T follicular helper cell (primary cell): ENCODE results near the gene LIN7C.
"Not testable (repeated sequence)": the region's sequence is repeated elsewhere in the genome, so short reads cannot be mapped to it uniquely, and the experiment has no call there.

Experiments
- DNase-seq: peaks from one replicate; pipeline ENCODE4 v3.0.0-alpha.2; 2020; ENCODE audit warnings: low read depth
- total RNA-seq, 2 experiments: gene quantifications; one replicate each; lab custom pipeline; 2026; lab: John Stamatoyannopoulos, UW

The LIN7C gene, protein sequence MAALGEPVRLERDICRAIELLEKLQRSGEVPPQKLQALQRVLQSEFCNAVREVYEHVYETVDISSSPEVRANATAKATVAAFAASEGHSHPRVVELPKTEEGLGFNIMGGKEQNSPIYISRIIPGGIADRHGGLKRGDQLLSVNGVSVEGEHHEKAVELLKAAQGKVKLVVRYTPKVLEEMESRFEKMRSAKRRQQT
- total RNA-seq = 75.9 to 146 reads per million in 2 experiments

DNA sequence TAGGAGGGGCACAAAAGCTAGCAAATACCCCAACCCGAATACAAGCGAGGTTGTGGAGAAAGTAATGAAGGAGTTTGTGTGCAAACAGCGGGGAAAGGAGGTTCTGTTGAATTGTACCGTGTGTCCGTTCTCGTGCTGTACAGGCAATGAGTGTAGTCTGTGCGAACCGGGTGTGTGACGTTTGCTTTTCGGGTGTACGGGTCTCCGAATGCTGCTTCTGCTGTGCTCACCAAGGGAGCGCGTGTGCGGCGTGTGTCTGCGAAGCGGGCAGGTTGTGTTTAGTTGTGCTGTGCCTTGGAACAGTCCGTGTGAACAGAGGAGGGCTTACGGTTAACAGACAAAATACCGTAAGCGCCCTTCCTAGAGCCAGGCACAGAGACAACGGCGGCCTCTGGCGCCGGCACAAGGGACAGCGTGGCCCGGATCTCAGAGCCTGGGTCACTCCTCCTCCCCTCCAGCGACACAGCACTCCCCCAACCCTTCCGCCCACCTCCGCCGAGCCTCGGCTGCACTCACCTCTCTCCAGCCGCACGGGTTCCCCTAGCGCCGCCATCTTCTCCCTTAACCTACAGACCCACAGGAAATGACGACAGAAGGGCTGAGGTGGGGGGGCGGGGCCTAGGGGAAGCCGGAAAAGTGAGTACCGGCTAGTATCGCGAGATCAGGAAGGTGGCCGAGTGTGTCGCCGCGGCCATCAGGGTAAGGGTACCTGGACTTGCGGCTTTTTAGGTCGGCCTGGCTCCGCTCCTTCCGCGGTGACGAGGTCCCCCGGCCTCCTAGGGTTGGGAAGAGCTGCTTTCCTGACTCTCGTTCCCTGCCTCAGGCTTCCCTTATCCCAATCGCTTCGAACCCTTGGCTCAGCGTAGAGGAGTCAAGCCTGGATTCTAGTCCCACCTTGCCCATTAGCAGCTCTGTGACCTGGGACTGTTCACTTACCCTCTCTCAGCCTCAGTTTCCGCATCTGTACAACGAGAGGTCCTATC lies at the start of gene LIN7C:
TSS of gene LIN7C (minus strand) at position 570 of the 983 bp plus-strand sequence. CDS start at position 553, 17 bp downstream.
- DNase-seq = peak; percentile 95

DNA sequence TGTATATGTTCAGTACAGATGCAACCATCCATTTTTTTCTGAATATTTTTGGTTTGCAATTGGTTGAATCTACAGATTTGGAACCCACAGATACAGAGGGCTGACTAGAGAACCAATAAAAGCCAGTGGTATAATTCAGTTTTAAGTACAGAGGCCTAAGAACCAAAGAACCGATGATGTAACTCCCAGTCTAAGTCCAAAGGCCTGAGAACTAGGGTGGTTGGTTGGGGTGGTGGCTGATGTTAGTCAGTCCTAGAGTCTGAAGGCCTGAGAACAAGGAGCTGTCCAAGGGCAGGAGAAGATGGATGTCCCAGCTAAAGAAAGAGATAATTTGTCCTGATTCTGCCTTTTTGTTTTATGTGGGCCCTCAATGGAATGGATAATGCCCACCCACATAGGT lies 48.7 kb upstream of the LIN7C start:
- DNase-seq = no peak

DNA sequence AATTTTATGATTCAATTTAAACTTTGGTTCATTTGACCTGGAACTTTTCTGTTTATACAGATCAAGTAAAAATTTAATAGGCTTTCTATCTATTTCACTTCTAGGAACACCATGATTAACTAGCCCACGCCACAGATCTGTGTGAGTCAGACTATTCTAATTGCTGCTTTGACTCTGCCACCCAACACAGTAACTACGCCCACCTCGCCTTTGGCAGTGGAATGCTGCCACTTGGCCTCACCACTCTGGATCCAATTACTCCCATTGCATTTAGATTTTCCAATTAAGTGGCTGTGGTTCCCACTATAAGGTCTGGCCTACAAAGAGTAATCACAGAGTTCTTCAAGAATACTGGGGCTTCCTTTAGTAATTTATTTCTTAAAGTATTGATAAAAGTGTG lies 46.6 kb upstream of the LIN7C start:
- no peak for DNase-seq

DNA sequence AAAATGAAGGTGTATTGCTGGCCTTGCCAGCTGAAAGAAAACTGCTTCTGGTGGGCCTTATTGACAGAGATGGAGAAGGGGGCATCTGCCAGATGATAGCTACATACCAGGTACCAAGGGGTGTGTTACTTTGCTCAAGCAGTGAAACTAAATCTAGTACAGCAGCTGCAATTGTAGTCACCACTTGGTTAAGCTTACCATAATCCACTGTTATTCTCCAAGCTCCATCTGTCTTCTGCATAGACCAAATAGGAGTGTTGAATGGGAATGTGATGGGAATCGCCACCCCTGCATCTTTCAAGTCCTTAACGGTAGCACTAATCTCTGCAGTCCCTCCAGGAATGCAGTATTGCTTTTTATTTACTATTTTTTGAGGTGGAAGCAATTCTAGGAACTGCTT lies 45.8 kb upstream of the LIN7C start:
- DNase-seq = no peak

DNA sequence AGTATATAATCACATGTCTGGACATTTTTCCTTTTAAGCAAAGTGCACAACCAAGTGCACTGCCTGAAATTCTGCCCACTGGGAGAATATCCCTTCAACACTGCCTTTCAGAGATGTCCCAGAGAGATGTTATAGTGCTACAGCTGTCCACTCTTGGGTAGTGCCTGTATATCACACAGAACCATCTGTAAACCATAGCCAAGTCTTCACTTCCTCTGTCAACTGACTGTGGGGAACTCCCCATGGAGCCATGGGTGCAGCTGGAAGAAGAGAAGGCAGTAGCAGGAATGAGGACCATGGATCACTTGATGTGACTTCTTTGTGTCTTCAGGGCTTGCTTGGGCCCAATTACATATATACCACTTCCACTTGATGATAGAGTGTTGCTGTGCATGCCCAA lies 44.6 kb upstream of the LIN7C start:
- DNase-seq = no peak

DNA sequence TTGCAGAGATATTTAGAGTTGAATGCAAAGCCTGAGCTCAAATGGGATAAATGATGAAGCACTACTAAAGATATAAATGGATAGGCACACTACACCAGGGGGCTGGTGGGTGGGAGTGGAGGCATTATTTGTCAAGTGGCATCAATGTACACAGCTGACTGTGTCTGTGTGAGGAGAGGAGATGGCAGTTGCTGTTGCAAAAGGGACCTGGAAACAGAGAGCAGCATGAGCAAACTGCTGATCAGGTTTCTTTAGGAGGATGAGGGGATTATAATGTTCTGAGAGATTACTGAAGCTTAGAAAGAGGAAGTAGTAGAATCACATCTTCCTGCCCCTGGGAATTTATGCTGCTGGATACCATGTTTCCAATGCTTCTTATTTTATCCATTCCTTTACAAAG lies 39.4 kb upstream of the LIN7C start:
- DNase-seq = no peak

DNA sequence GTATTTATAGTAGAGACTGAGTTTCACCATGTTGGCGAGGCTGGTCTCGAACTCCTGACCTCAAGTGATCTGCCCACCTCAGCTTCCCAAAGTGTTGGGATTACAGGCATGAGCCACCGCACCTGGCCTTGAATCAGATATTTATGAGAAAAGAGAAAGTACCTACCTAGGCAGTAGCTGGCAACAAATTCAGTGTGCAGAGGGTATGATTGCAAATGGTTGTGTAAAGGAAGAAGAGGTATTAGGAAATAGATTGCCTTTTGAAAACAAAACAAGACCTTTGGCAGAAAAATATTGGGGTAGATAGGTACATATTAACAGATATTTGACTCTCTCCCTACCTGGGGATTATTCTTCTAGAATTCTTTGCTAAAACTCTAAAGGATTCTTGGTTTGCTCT lies 38.5 kb upstream of the LIN7C start:
- DNase-seq = no peak

DNA sequence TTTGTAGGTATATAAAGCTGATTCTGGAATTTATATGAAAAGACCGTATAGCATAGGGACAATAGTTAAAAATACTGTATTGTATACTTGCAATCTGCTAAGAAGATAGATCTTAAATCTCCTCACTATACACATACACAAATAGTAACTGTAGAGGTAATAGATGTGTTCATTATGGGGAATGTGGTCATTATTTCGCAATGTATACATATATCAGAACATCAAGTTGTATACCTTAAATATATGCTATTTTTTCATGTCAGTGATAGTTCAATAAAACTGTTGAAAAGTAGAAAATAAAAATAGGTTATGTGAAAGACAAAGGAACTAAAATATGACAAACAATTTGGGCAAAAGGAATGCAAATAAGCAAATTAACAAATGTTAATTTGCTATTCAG lies 35.2 kb upstream of the LIN7C start:
- DNase-seq = no peak

DNA sequence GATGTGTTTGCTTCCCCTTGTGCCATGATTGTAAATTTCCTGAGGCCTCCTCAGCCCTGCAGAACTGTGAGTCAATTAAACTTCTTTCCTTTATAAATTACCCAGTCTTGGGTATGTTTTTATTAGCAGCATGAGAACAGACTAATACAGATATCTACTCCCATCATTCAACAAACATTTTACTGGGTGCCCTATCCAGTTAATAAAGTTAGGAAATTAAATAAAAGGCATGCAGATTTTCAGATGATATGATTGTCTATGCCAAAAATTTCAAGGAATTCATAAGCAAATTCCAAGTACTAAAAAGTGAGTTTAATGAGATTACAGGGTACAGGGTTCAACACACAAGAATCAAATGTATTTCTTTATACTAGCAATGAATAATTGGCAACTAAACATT lies 33.5 kb upstream of the LIN7C start:
- no peak for DNase-seq

DNA sequence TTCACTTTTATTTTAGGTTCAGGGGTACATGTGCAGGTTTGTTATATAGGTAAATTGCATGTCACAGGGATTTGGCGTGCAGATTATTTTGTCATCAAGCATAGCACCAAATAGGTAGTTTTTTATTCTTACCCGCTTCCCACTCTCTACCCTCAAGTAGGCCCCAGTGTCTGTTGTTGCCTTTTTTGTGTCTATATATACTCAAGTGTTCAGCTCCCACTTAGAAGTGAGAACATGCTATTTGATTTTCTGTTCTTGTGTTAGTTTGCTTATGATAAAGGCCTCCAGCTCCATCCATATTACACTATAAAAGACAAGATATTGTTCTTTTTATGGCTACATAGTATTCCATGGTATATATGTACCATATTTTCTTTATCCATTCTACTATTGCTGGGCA lies 28.5 kb upstream of the LIN7C start:
- DNase-seq = no peak

DNA sequence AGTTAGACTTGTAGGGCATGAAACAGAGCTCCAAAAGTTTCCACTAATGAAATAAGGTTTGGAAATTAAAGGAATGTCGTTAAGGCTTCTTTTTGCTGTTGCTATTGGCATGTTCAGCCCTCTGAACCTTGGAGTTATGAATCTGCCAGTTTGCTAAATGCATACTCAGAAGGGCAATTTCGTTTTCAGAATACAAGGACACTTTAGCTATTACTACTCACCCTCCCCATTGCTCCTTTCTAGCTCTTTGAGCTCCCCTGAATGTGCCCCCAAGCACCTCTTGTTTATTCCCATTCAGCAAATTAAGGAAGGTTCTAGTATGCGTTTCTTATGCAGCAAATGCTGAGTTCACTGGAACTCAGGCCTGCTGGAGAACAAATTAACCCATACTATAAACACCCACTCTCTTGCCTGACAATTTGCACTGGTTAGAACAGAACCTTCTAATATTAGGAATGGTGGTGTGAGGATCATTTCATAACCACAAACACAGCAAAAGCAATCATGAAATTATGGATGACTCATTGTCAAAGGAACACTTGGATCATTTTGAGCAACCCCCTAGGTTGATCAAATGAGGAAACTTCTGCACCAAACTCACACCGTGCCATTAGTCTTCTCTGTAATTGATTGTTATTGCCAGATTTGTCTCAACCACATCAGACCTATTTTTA lies 26.2 kb upstream of the LIN7C start:
- DNase-seq = no peak

DNA sequence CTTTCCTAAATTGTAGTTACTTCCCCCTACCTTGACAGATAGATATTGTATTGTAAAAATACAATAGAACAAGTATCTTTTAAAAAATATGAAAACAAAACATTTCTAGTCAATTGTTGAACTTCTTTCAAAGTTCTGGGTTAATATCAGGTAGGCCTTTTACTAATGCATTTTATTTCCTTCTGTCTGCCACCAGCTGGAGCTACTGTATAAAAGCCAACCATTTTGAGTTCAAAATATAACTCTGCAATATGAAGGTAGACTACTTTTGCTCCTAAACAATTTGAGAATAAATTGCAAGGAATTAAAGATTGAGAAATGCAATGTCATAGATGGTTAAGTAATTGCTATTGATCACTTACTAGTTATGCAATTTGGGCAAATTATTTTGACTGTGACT lies 22.1 kb upstream of the LIN7C start:
- no peak for DNase-seq

DNA sequence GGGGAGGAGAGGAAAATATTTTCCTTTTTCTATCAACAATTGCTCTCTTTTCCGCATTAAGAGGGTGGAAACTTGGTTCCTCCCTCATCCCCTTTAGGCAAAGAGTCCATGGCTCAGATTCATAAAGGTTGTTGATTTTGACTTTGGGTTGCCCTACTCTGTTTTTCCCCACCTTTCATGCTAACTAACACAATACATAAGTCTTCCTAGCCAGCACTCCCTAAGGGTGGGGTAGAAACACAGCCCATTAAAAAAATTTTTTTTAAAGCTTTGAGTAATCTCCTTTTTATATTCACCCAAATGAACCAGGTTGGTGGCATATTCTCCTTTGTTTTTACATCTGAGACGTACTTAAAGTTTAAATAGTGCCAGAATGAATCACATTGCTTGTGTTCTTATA lies 20.0 kb upstream of the LIN7C start:
- DNase-seq = no peak

DNA sequence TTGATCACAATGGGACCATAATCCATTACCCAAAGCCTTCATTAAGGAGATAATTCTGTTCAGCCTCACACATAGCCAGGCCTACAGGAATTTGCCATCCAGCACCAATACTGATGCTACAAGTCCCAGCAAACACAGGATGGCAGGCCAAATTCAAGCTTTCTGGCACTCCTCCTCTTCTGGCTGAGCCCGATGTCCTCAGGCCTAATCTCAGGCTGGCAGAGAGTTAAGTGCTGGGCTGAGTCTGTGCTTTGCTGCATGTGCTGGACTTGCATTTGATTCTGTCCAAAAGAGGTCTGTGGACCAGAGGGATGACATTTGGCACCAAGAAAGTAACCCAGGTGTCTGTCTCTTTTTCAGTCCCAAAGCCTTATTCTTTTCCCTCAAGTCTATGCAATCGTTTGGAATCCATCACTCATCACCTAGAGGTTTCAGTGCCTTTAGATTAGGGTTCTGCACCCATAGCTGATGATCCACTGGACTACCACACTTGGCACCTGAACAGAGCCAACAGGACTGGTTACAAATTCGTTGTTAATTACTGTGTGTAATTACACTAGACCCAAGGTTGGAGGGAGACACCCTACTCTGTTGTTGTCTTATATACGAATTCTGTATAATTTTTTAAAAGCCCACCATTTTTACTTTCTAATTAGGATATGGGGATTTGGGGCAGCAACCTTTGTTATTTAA lies 19.4 kb upstream of the LIN7C start:
- no peak for DNase-seq

DNA sequence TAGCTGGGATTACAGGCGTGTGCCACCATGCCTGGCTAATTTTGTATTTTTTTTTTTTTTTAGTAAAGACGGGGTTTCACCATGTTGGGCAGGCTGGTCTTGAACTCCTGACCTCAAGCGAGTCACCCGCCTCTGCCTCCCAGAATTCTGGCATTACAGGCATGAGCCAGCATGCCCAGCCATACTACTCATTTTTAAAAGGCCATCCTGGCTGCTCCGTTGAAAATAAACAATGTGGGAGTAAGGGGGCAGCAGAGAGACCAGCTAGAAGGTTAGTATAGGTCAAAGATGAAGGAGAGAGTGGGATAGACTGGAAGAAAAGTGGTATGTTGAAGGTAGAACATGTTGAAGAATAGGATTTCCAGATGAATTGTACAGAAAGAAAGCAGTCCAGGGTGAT lies 17.6 kb upstream of the LIN7C start:
- DNase-seq = no peak

DNA sequence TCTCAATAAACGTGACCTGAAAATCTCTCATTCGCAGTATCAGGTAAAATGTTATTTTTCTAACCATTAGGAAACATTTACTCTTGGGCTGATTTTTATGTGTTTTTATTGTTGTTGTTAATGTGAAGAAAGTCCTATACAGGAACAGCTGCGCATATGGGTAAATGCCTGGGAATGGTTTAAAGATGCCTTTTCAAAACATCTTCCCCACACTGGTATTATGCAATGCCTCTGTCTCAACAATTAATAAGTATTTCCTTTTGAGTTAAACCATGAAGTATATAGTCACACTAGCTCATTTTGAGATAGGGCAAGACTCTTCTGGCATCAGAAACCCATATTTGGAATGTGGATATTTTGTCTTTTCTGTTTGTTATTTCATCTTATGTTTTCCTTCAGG lies 13.7 kb upstream of the LIN7C start:
- no peak for DNase-seq

DNA sequence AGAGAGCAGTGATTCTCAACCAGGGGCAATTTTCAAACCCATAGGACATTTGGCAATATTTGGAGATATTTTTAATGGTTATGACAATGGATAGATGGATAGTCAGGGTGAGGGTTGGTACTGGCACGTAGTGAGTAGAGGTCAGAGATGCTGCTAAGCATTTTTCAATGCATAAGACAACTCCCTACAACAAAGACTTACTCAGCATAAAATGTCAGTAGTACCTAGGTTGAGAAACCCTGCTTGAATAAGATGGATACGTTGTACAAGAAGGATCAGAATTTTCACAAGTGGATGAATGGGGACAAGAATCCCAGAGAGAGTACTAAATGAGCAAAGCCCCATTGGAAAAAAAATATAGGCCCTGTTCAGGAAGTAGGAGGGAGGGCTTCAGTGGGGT lies 11.9 kb upstream of the LIN7C start:
- no peak for DNase-seq

DNA sequence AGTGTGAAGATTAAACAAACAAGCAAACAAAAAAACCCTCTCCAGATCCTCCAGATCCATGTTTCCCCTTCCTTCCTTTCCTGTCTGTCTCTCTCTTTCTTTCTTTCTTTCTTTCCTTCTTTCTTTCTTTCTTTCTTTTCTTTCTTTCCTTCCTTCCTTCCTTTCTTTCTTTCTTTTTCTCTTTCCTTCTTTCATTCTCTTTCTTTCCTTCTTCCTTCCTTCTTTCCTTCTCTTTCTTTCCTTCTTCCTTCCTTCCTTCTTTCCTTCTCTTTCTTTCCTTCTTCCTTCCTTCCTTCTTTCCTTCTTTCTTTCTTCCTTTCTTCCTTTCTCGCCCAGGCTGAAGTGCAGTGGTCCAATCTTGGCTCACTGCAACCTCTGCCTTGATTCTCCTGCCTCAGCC lies 10.9 kb upstream of the LIN7C start:
- DNase-seq = not testable (repeated sequence)

DNA sequence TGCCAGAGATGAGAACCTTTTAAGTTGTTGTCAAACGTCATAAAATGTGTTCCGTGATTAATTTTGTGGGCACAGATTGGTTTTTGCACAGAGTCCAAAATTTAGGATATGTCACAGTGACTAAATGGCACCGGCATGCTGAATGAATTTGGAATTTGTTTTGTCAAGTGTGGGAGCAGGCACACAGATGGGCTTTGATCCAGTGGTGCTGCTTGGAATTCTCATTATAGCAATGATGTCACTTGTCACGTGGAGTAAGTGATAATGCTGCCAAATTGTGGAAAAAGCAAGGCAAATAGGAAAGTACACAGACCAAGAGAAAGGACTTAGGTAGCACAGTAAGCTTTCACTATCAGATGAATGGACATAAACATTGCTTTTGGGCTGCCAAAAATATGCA lies 8.0 kb upstream of the LIN7C start:
- no peak for DNase-seq

DNA sequence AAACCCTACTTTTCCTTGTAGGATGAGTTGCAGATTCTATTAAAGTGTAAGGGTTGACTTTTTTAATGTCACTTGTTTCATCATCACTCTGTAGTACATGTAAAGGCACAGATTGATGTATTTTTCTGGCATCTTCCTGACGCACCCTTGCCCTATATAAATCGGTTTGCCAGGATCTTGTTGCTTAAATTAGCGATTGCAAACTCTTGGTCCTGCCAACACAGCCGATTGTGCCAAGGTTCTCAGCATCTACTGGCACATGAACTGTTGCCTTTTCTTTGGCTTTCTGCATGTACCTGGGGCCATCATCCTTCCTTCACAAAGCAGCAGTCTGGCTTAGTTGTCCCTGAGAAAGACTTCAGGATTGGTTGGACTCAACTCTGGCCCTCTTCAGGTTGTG lies 7.5 kb upstream of the LIN7C start:
- DNase-seq = no peak

DNA sequence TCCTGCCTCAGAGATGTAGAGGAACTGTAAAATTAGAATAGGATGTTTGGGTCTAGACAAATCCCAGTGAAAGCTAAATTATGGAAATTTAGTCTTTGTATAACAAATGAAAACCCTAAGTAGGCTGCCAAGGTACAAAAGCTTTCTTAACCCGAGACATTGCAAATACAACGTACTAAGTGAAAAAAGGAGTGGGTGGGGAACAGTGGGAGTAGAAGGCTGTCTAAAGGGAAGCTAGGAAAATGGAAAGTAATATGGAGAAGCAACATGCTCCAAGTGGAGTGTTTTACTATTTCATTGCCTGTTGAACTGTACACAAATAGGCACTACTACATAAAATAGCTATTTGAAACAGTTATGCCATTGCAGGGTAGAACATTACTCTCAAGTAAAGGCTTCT lies 6.8 kb upstream of the LIN7C start:
- DNase-seq = no peak

DNA sequence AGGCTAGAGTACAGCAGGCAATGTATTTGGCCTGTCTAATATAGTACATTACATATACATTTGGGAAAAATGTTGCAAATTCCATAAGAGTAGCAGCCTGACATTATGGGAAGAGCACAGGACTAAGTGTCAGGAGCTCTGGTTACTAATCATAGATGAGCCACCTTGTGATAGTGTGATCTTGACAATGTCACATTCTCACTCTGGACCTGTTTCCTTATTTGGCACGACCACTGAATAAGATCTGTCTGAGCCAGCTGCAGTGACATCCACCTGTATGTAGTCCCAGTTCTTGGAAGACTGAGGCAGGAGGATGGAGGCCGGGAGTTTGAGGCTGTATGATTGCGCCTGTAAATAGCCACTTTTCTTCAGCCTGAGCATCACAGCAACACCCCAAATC lies 5.7 kb upstream of the LIN7C start:
- DNase-seq = no peak
